HepG2 (cell line): Measurements from ENCODE around the gene ATP13A2. TPM values are rescaled to one million over a fixed set of nuclear protein-coding genes. Genes with fewer than 3 reads are reported as not detected.
A peak's percentile ranks its signal among the peaks of the same experiment; 100 is the strongest.

Source experiments
- ESRRA ChIP-seq: sonication (generic); formaldehyde crosslinking; IDR thresholded peaks from 2 replicates; pipeline ENCODE4 v1.5.1; 2020; ENCODE audit warnings: mild to moderate bottlenecking, low read depth, missing genetic modification reagents
- KLF13 ChIP-seq: sonication (generic); formaldehyde crosslinking; IDR thresholded peaks from 2 replicates; pipeline ENCODE4 v1.4.0; 2020; ENCODE audit warnings: mild to moderate bottlenecking, missing genetic modification reagents
- MED1 ChIP-seq: sonication (generic); formaldehyde crosslinking; IDR thresholded peaks from 2 replicates; pipeline ENCODE4 v1.4.0; 2020; ENCODE audit warnings: missing genetic modification reagents
- MIXL1 ChIP-seq: IDR thresholded peaks from 2 replicates; pipeline ENCODE4 v1.6.1; 2016
- NR2F6 ChIP-seq, 2 experiments: IDR thresholded peaks; 2 replicates each; pipeline ENCODE4 v1.6.1; 2016; ENCODE audit warnings: antibody characterized with exemption in 1 of 2, mild to moderate bottlenecking in 1 of 2
- ZBTB42 ChIP-seq: sonication (generic); formaldehyde crosslinking; IDR thresholded peaks from 2 replicates; pipeline ENCODE4 v1.5.0; 2020; ENCODE audit warnings: mild to moderate bottlenecking, missing genetic modification reagents
- ZKSCAN8 ChIP-seq: IDR thresholded peaks from 2 replicates; pipeline ENCODE4 v1.6.1; 2016; ENCODE audit warnings: borderline replicate concordance, missing genetic modification reagents, missing compliant biosample characterization
- ZNF225 ChIP-seq: sonication (generic); formaldehyde crosslinking; IDR thresholded peaks from 2 replicates; pipeline ENCODE4 v1.4.0; 2020; ENCODE audit warnings: mild to moderate bottlenecking, missing genetic modification reagents
- ZNF264 ChIP-seq: sonication (generic); formaldehyde crosslinking; IDR thresholded peaks from 2 replicates; pipeline ENCODE4 v1.4.0; 2020; ENCODE audit warnings: missing genetic modification reagents
- ZNF343 ChIP-seq: sonication (generic); formaldehyde crosslinking; IDR thresholded peaks from 2 replicates; pipeline ENCODE4 v1.4.0; 2020; ENCODE audit warnings: mild to moderate bottlenecking, missing genetic modification reagents
- ZNF354B ChIP-seq: sonication (generic); formaldehyde crosslinking; IDR thresholded peaks from 2 replicates; pipeline ENCODE4 v1.8.0; 2022; ENCODE audit warnings: mild to moderate bottlenecking, missing genetic modification reagents
- ZNF543 ChIP-seq: sonication (generic); formaldehyde crosslinking; IDR thresholded peaks from 2 replicates; pipeline ENCODE4 v1.4.0; 2020; ENCODE audit warnings: mild to moderate bottlenecking, missing genetic modification reagents
- ZNF614 ChIP-seq: IDR thresholded peaks from 2 replicates; pipeline ENCODE4 v1.6.1; 2018; ENCODE audit warnings: missing biosample characterization, missing genetic modification reagents, inconsistent platforms, borderline replicate concordance
- ZNF772 ChIP-seq: sonication (generic); formaldehyde crosslinking; IDR thresholded peaks from 2 replicates; pipeline ENCODE4 v1.5.0; 2020; ENCODE audit warnings: mild to moderate bottlenecking, missing genetic modification reagents
- polyA plus RNA-seq, 8 experiments: library from polyadenylated mRNA; depleted of rRNA in 3 of 8; stranded (reverse) in 7 of 8; unstranded in 1 of 8; fragments of >200 nt; fragmentation: Illumina TruSeq in 4 of 8; extraction: Trizol in 4 of 8; gene quantifications; 2 replicates each; pipeline versions ENCODE4 v1.2.1 to v1.2.3, GENCODE V29; 2011 to 2016; ENCODE audit warnings: low read depth in 4 of 8, missing spikeins in 1 of 8, mixed read lengths in 1 of 8; ENCODE audit not compliant: insufficient read depth in 1 of 8
- total RNA-seq, 5 experiments: library from RNA; depleted of rRNA; stranded (reverse); fragments of >200 nt; fragmentation: Illumina TruSeq; extraction: Trizol; gene quantifications; 2 replicates each; pipeline ENCODE4 v1.2.3, GENCODE V29; 2016; ENCODE audit warnings: low read depth in 1 of 5
- TF ChIP-seq, protein P1 (sequence below): sonication (generic); formaldehyde crosslinking; IDR thresholded peaks from 2 replicates; pipeline ENCODE4 v1.5.1; 2020; ENCODE audit warnings: mild to moderate bottlenecking, missing genetic modification reagents
- TF ChIP-seq, protein P2 (sequence below): IDR thresholded peaks from 2 replicates; pipeline ENCODE4 v1.6.1; 2016; ENCODE audit warnings: control low read depth
- TF ChIP-seq, protein P3 (sequence below): sonication (generic); formaldehyde crosslinking; IDR thresholded peaks from 2 replicates; pipeline ENCODE4 v1.4.0; 2020; ENCODE audit warnings: missing genetic modification reagents, borderline replicate concordance
- TF ChIP-seq, protein P4 (sequence below): sonication (generic); formaldehyde crosslinking; IDR thresholded peaks from 2 replicates; pipeline ENCODE4 v1.8.0; 2022; ENCODE audit warnings: missing genetic modification reagents, mild to moderate bottlenecking, inconsistent platforms, borderline replicate concordance

ATP13A2 gene
- total and polyA plus RNA-seq, 2 of the 13 experiments (the other 11 are each of a cell fraction or from before 2014, with no cell fraction given): 13.2 to 16.2 TPM

DNA sequence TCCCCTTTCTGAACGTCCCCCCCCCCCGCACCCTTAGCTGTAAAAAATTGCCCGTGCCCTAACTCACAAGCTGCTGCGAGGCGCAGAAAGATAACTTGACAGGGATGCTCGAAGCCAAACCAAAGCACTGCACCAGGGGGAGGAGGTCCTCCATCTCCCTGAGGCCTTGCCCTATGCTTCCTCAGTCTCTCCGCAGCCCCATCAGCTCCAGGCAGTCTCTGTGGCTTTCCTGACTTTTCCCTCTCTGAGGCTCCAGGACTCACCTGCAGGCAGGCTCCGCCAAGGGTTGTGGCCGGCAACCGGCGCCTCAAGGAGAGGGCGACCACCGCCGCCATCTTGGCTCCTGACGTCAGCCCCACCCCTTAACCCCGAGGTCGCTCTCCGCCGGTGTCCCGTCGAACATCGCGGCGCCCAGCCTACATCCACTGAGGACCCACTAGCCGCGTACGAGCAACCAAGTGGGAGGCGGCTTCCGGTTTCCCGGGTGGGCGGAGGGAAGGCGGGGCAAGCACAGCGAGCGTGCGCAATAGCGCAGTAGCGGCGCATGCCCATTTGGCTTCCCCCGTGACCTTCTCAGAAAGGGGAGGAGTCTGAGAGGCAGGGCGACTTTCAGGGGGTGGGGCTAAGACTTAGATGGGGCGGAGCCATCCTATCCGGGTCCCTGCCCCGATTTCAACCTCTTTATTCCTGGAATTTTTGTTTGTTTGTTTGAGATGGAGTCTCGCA, 42.1 kb upstream of the ATP13A2 start, which contains the start of gene SDHB (continued):
- TF ChIP-seq, protein P1, sequence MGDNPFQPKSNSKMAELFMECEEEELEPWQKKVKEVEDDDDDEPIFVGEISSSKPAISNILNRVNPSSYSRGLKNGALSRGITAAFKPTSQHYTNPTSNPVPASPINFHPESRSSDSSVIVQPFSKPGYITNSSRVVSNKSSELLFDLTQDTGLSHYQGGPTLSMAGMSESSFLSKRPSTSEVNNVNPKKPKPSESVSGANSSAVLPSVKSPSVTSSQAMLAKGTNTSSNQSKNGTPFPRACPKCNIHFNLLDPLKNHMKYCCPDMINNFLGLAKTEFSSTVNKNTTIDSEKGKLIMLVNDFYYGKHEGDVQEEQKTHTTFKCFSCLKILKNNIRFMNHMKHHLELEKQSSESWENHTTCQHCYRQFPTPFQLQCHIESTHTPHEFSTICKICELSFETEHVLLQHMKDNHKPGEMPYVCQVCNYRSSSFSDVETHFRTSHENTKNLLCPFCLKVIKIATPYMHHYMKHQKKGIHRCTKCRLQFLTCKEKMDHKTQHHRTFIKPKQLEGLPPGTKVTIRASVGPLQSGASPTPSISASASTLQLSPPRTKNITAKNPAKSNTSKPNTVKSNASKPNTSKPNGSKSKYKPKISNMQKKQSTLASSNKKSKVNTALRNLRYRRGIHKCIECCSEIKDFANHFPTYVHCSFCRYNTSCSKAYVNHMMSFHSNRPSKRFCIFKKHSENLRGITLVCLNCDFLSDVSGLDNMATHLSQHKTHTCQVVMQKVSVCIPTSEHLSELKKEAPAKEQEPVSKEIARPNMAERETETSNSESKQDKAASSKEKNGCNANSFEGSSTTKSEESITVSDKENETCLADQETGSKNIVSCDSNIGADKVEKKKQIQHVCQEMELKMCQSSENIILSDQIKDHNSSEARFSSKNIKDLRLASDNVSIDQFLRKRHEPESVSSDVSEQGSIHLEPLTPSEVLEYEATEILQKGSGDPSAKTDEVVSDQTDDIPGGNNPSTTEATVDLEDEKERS (CRISPR knock-in tag): no peak
- TF ChIP-seq, protein P2, sequence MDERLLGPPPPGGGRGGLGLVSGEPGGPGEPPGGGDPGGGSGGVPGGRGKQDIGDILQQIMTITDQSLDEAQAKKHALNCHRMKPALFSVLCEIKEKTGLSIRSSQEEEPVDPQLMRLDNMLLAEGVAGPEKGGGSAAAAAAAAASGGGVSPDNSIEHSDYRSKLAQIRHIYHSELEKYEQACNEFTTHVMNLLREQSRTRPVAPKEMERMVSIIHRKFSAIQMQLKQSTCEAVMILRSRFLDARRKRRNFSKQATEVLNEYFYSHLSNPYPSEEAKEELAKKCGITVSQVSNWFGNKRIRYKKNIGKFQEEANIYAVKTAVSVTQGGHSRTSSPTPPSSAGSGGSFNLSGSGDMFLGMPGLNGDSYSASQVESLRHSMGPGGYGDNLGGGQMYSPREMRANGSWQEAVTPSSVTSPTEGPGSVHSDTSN (CRISPR knock-in tag): no peak
- peak; percentile 64 for TF ChIP-seq NR2F6 (IDR thresholded peaks at IDR 0.05)
- peak; percentile 91 for TF ChIP-seq NR2F6 (CRISPR knock-in tag; IDR thresholded peaks at IDR 0.05)
- TF ChIP-seq, protein P3, sequence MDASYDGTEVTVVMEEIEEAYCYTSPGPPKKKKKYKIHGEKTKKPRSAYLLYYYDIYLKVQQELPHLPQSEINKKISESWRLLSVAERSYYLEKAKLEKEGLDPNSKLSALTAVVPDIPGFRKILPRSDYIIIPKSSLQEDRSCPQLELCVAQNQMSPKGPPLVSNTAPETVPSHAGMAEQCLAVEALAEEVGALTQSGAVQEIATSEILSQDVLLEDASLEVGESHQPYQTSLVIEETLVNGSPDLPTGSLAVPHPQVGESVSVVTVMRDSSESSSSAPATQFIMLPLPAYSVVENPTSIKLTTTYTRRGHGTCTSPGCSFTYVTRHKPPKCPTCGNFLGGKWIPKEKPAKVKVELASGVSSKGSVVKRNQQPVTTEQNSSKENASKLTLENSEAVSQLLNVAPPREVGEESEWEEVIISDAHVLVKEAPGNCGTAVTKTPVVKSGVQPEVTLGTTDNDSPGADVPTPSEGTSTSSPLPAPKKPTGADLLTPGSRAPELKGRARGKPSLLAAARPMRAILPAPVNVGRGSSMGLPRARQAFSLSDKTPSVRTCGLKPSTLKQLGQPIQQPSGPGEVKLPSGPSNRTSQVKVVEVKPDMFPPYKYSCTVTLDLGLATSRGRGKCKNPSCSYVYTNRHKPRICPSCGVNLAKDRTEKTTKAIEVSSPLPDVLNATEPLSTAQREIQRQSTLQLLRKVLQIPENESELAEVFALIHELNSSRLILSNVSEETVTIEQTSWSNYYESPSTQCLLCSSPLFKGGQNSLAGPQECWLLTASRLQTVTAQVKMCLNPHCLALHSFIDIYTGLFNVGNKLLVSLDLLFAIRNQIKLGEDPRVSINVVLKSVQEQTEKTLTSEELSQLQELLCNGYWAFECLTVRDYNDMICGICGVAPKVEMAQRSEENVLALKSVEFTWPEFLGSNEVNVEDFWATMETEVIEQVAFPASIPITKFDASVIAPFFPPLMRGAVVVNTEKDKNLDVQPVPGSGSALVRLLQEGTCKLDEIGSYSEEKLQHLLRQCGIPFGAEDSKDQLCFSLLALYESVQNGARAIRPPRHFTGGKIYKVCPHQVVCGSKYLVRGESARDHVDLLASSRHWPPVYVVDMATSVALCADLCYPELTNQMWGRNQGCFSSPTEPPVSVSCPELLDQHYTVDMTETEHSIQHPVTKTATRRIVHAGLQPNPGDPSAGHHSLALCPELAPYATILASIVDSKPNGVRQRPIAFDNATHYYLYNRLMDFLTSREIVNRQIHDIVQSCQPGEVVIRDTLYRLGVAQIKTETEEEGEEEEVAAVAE: peak; percentile 34; the same call in 1 of the 2 replicates
- no peak for TF ChIP-seq ZNF264 (CRISPR knock-in tag)
- 0 out of 2 replicates have a peak, but pooled peaks have one; percentile 5 for TF ChIP-seq MIXL1 (CRISPR knock-in tag)
- no peak; the same call in 1 of the 2 replicates for TF ChIP-seq ZBTB42 (CRISPR knock-in tag)
- TF ChIP-seq ZNF614: peak; percentile 70; the same call in 1 of the 2 replicates
- TF ChIP-seq ZKSCAN8 (CRISPR knock-in tag): no peak
- TF ChIP-seq ZNF543: no peak
- TF ChIP-seq ESRRA (CRISPR knock-in tag): peak; percentile 61
- TF ChIP-seq, protein P4, sequence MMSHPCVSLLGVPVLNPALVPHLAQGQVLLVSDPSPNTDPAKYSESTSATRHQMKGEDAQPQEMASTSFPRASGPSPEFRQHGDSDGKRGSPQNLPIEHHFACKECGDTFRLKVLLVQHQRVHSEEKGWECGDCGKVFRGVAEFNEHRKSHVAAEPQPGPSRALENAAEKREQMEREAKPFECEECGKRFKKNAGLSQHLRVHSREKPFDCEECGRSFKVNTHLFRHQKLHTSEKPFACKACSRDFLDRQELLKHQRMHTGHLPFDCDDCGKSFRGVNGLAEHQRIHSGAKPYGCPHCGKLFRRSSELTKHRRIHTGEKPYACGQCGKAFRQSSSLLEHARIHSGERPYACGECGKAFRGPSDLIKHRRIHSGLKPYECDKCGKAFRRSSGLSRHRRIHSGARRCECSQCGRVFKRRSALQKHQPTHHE (CRISPR knock-in tag): peak; percentile 56; the same call in 1 of the 2 replicates
- TF ChIP-seq MED1 (CRISPR knock-in tag): peak; percentile 59; the same call in 1 of the 2 replicates
- TF ChIP-seq ZNF354B (CRISPR knock-in tag): no peak
- no peak for TF ChIP-seq KLF13 (CRISPR knock-in tag)
- no peak for TF ChIP-seq ZNF772
- TF ChIP-seq ZNF225 (CRISPR knock-in tag): no peak; the same call in 1 of the 2 replicates
- no peak for TF ChIP-seq ZNF343
